ENCODE measurements around the gene RASGRF2.

DNA sequence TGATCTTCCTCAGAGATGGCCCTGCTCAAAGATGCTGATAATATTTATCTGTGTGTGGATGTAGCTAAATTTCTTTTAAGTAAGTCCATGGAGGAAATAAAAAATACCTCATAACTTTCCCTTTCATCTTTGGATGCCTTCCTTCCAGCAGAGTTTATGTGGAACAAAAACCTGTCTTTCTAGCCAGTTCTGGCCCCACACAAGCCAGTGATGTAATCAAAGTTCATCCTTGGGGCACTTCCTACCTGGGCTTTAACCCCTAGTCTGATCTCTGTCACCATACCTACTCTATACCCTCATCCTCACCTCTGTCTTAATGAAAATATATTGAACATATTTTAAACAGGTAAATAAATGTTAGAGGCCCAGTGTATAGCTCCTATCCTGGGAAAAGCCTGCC is 39.8 kb upstream of the RASGRF2 start:
- TF ChIP-seq POLR2A (IDR thresholded peaks at IDR 0.05) (no peak), CTCF (IDR thresholded peaks at IDR 0.05) (no peak)

Measured in uterus (tissue), 2 donors.